Panc1 (cell line): ENCODE measurements around the gene HGFAC. TPM values are rescaled to one million over a fixed set of nuclear protein-coding genes. Genes with fewer than 3 reads are reported as not detected.

ENCODE experiments used
- ATAC-seq: fragments of 200-7000 bp; cut with Tn5 transposase; 2 replicates; pipeline ENCODE4 v1.9.1; 2020; ENCODE audit warnings: mild to moderate bottlenecking, moderate library complexity
- BruUV-seq: library from RNA; stranded (reverse); fragments of 400-500 nt; replicated peaks from 2 replicates; lab custom pipeline; 2021; lab: Mats Ljungman, UMichigan
- CTCF ChIA-PET: fragments of 300-600 bp; sonication (Branson Sonifier 250); formaldehyde crosslinking; loops from one replicate; lab custom pipeline; 2022; ENCODE audit warnings: antibody characterized with exemption; lab: Charles Lee
- POLR2A ChIA-PET: fragments of 300-600 bp; sonication (Branson Sonifier 250); formaldehyde crosslinking; loops from one replicate; lab custom pipeline; 2022; ENCODE audit warnings: antibody characterized with exemption; lab: Charles Lee
- DNase-seq: peaks from one replicate; pipeline ENCODE4 v3.0.0-alpha.2; 2010; ENCODE audit warnings: low read depth, low spot score
- H3K27ac ChIP-seq: 2 replicates; pipeline ENCODE4 v1.5.1; 2011; ENCODE audit warnings: mild to moderate bottlenecking, low read length, inconsistent platforms
- H3K27me3 ChIP-seq: fragments of 200-500 bp; sonication (Bioruptor generic); 2 replicates; pipeline ENCODE4 v1.6.0; 2014; ENCODE audit warnings: low read length, inconsistent platforms; ENCODE audit not compliant: control insufficient read depth, insufficient read depth
- H3K36me3 ChIP-seq: fragments of 200-500 bp; sonication (Bioruptor generic); 2 replicates; pipeline ENCODE4 v1.5.1; 2014; ENCODE audit warnings: inconsistent platforms, mild to moderate bottlenecking, low read length, moderate library complexity; ENCODE audit not compliant: control insufficient read depth, insufficient read depth
- H3K4me1 ChIP-seq: 2 replicates; pipeline ENCODE4 v1.5.1; 2011; ENCODE audit warnings: inconsistent platforms, mild to moderate bottlenecking, low read length, moderate library complexity; ENCODE audit not compliant: control insufficient read depth, insufficient read depth
- H3K4me3 ChIP-seq, 2 experiments: 2 replicates each; pipeline ENCODE4 v1.5.1; 2011 to 2012; ENCODE audit warnings: low read depth in 2 of 2, low read length in 2 of 2, mild to moderate bottlenecking in 2 of 2, inconsistent platforms in 1 of 2, moderate library complexity in 1 of 2
- H3K9me3 ChIP-seq: fragments of 200-500 bp; sonication (Bioruptor generic); 2 replicates; pipeline ENCODE4 v1.5.1; 2014; ENCODE audit warnings: low read depth, mild to moderate bottlenecking, inconsistent platforms, low read length, moderate library complexity; ENCODE audit not compliant: control insufficient read depth, insufficient read depth
- CTCF ChIP-seq: fragments of 450-650 bp; IDR thresholded peaks from 2 replicates; pipeline ENCODE4 v1.5.1; 2017; ENCODE audit warnings: mild to moderate bottlenecking
- POLR2AphosphoS5 ChIP-seq: IDR thresholded peaks from 2 replicates; pipeline ENCODE4 v1.6.1; 2012; ENCODE audit warnings: mild to moderate bottlenecking, low read depth, low read length, moderate library complexity
- SIN3A ChIP-seq: IDR thresholded peaks from 2 replicates; pipeline ENCODE4 v1.6.1; 2012; ENCODE audit warnings: low read depth, mild to moderate bottlenecking, low read length, moderate library complexity, borderline replicate concordance; ENCODE audit not compliant: insufficient read depth
- TCF7L2 ChIP-seq: IDR thresholded peaks from 2 replicates; pipeline ENCODE4 v1.6.1; 2011; ENCODE audit warnings: mild to moderate bottlenecking, low read depth, low read length, inconsistent platforms
- in situ Hi-C: cut with HindIII; loops from 2 replicates; pipeline ENCODE4 v1.10.0; 2016; ENCODE audit warnings: low sequenced_read_pairs, low pct_unique_long_range_greater_than_20kb
- intact Hi-C: fragments of 100-400 bp; cut with micrococcal nuclease; formaldehyde crosslinking; loops from one replicate; pipeline ENCODE4 v1.10.0; 2022; ENCODE audit not compliant: unreplicated experiment
- total RNA-seq: library from RNA; stranded (reverse); gene quantifications from one replicate; pipeline ENCODE4 v1.2.1, GENCODE V29; 2021; ENCODE audit not compliant: unreplicated experiment
- TF ChIP-seq, protein P1 (sequence below), 2 experiments: IDR thresholded peaks; 2 replicates each; pipeline ENCODE4 v1.6.1; 2011 to 2012; ENCODE audit warnings: low read depth in 2 of 2, control low read depth in 1 of 2, low read length in 1 of 2, mild to moderate bottlenecking in 1 of 2, moderate library complexity in 1 of 2; ENCODE audit not compliant: insufficient read depth in 1 of 2

HGFAC gene
- total RNA-seq, 1 experiment from 2014 or later, result 0.59 TPM

GRCh38 chr4:3405176-3405575 lies 36.6 kb upstream of the HGFAC start:
- H3K27me3 ChIP-seq, result no peaks in the 10 kb centered on the region
- no TSS peak for BruUV-seq
- intact Hi-C loops (no loop called here), in situ Hi-C loops (no loop called here)
- ChIA-PET POLR2A (no interaction called here), CTCF (no interaction called here)
- H3K36me3 ChIP-seq, result no peaks in the 10 kb centered on the region
- no peaks in the 10 kb centered on the region for H3K9me3 ChIP-seq
- H3K4me3 ChIP-seq, result no peak overlapping the region
- no peak for ATAC-seq
- H3K4me1 ChIP-seq, result no peaks in the 10 kb centered on the region
- DNase-seq, result no peak
- no peak for TF ChIP-seq TCF7L2
- no peak for TF ChIP-seq POLR2AphosphoS5
- no peak for TF ChIP-seq CTCF
- TF ChIP-seq SIN3A, result no peak
- TF ChIP-seq, protein P1, sequence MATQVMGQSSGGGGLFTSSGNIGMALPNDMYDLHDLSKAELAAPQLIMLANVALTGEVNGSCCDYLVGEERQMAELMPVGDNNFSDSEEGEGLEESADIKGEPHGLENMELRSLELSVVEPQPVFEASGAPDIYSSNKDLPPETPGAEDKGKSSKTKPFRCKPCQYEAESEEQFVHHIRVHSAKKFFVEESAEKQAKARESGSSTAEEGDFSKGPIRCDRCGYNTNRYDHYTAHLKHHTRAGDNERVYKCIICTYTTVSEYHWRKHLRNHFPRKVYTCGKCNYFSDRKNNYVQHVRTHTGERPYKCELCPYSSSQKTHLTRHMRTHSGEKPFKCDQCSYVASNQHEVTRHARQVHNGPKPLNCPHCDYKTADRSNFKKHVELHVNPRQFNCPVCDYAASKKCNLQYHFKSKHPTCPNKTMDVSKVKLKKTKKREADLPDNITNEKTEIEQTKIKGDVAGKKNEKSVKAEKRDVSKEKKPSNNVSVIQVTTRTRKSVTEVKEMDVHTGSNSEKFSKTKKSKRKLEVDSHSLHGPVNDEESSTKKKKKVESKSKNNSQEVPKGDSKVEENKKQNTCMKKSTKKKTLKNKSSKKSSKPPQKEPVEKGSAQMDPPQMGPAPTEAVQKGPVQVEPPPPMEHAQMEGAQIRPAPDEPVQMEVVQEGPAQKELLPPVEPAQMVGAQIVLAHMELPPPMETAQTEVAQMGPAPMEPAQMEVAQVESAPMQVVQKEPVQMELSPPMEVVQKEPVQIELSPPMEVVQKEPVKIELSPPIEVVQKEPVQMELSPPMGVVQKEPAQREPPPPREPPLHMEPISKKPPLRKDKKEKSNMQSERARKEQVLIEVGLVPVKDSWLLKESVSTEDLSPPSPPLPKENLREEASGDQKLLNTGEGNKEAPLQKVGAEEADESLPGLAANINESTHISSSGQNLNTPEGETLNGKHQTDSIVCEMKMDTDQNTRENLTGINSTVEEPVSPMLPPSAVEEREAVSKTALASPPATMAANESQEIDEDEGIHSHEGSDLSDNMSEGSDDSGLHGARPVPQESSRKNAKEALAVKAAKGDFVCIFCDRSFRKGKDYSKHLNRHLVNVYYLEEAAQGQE (IDR thresholded peaks at IDR 0.05; ENCODE audit: insufficient read depth in 1 of 2, low read depth in 2 of 2, low read length in 1 of 2), result no peak
- H3K27ac ChIP-seq, result no peak overlapping the region

- no TSS peak for BruUV-seq
- TF ChIP-seq, protein P1 (IDR thresholded peaks at IDR 0.05; ENCODE audit: insufficient read depth in 1 of 2, low read depth in 2 of 2, low read length in 1 of 2), result no peak
- no peak for TF ChIP-seq SIN3A
- no peak for TF ChIP-seq TCF7L2
- no peak for TF ChIP-seq CTCF
- TF ChIP-seq POLR2AphosphoS5, result no peak
- Histone ChIP-seq H3K27ac (no peak overlapping the region), H3K4me1 (no peaks in the 10 kb centered on the region), H3K27me3 (no peaks in the 10 kb centered on the region), H3K36me3 (no peaks in the 10 kb centered on the region), H3K9me3 (no peaks in the 10 kb centered on the region), H3K4me3 (no peak overlapping the region)
- POLR2A ChIA-PET, result no interaction called here
- no peak for ATAC-seq
- intact Hi-C loops, result no loop called here
- in situ Hi-C loops, result no loop called here
- CTCF ChIA-PET, result no interaction called here
- DNase-seq, result no peak
These were observed 35.7 kb upstream of the HGFAC start for GRCh38 chr4:3406021-3406420.
